SK-N-MC (cell line): ENCODE results near the gene CETP.

ENCODE experiments used
- EZH2 ChIP-seq: fragments of 200-600 bp; sonication (generic); IDR thresholded peaks from one replicate; pipeline ENCODE4 v1.6.1; 2017; ENCODE audit warnings: antibody characterized with exemption
- POLR2AphosphoS5 ChIP-seq: IDR thresholded peaks from 2 replicates; pipeline ENCODE4 v1.6.1; 2012; ENCODE audit warnings: mild to moderate bottlenecking, low read depth, low read length, borderline replicate concordance

GRCh38 chr16:57022445-57022844 is 60.7 kb downstream of the CETP start:
- TF ChIP-seq EZH2 = no peak
- no peak for TF ChIP-seq POLR2AphosphoS5
